Heart left ventricle (tissue), 13 donors: ENCODE results near the gene CHSY3.

ENCODE experiments used
- POLR2A ChIP-seq, 2 donors: fragments of 450-650 bp; IDR thresholded peaks; one replicate each; pipeline ENCODE4 v1.6.1; 2017; ENCODE audit warnings: antibody characterized with exemption in 2 of 2, mild to moderate bottlenecking in 2 of 2, moderate library complexity in 2 of 2
- TF ChIP-seq, protein P1 (sequence below), 12 donors: fragments of 200-600 bp; sonication (generic) in 4 of 12; IDR thresholded peaks; one replicate each; pipeline versions ENCODE4 v1.5.0 to v1.8.0; 2018 to 2022; ENCODE audit warnings: antibody characterized with exemption in 12 of 12, mild to moderate bottlenecking in 5 of 12
- donor health status: ischemic (EF 13 %, LVEDD 7.1; RV severe dilation, severe dysfunction).
- donor health status: DM: no; HTN: yes; CAD: no.
- donor health status: DM: no; HTN: no; CAD: no.
- donor health status: ischemic (EF 25% LVEDD 6.9; RV normal size, moderate dysfunction).
- donor health status: ischemic (EF 25% LVEDD 5.7; RV mildly dilated, moderate dysfunction).
- donor health status: ischemic (EF 35%, LVEDD 5.7; RV mildly dilated, moderate dysfunction).
- donor health status: nonischemic (EF 11% LVEDD 7.7; RV severe dilation, severe dysfunction).
- donor health status: DM: yes; HTN: yes; CAD: no.
- donor health status: PGD.
- donor health status: ischemic (EF 29% LVEDD 5.4; RV normal size, mild dysfunction).
- donor health status: nonischemic (EF 23%, LVEDD 6.1; RV moderate dilation, normal function).

DNA sequence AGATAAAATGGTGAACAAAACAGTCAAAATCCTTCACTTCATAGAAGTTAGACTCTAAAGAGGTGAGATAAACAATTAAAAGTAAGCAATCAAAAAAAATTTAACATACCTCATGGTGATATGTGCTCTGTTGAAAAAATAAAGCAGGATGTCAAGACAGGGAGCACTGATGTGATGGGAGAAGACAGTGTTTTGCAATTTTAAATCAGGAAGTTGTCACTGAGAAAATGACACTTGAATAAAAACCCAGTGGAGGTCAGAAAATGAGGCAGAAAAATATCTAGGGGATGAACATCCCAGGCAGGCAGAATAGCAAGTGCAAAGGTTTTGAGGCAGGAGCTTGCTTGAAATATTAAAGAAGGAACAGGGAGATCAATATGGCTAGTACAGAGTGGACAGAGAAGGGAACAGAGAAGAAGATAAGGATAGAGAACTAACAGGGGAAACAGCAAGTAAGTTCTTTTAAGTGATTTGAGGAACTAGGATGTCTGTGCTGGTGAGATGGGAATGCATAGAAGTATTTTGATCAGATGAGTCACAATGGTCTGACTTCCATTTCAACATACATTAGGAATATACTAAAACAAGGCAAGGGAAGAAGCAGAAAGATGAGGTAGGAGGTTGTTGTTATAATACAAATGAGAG is 130.4 kb downstream of the CHSY3 start:
- no peak for TF ChIP-seq POLR2A (IDR thresholded peaks at IDR 0.05)
- TF ChIP-seq, protein P1, sequence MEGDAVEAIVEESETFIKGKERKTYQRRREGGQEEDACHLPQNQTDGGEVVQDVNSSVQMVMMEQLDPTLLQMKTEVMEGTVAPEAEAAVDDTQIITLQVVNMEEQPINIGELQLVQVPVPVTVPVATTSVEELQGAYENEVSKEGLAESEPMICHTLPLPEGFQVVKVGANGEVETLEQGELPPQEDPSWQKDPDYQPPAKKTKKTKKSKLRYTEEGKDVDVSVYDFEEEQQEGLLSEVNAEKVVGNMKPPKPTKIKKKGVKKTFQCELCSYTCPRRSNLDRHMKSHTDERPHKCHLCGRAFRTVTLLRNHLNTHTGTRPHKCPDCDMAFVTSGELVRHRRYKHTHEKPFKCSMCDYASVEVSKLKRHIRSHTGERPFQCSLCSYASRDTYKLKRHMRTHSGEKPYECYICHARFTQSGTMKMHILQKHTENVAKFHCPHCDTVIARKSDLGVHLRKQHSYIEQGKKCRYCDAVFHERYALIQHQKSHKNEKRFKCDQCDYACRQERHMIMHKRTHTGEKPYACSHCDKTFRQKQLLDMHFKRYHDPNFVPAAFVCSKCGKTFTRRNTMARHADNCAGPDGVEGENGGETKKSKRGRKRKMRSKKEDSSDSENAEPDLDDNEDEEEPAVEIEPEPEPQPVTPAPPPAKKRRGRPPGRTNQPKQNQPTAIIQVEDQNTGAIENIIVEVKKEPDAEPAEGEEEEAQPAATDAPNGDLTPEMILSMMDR (IDR thresholded peaks at IDR 0.05) = no peak
